GM23338 (cell line): ENCODE results near the gene HLA-DPB1.

Experiments
- EZH2 ChIP-seq: fragments of 200-600 bp; sonication (generic); IDR thresholded peaks from one replicate; pipeline ENCODE4 v1.8.0; 2017; ENCODE audit warnings: antibody characterized with exemption, mild to moderate bottlenecking, low read depth; ENCODE audit not compliant: unreplicated experiment
- EZH2phosphoT487 ChIP-seq: fragments of 200-600 bp; sonication (generic); IDR thresholded peaks from one replicate; pipeline ENCODE4 v1.8.1; 2018; ENCODE audit warnings: antibody characterized with exemption; ENCODE audit not compliant: unreplicated experiment
- JUNB ChIP-seq: IDR thresholded peaks from one replicate; pipeline ENCODE4 v1.6.1; 2016; ENCODE audit warnings: antibody characterized with exemption; ENCODE audit not compliant: unreplicated experiment
- POLR2AphosphoS5 ChIP-seq: IDR thresholded peaks from 2 replicates; pipeline ENCODE4 v1.6.1; 2016; ENCODE audit warnings: antibody characterized with exemption, low read depth
- STAT1 ChIP-seq: IDR thresholded peaks from one replicate; pipeline ENCODE4 v1.6.1; 2016; ENCODE audit warnings: antibody characterized with exemption; ENCODE audit not compliant: unreplicated experiment
- TF ChIP-seq, protein P1 (sequence below), 2 experiments: fragments of 200-600 bp in 1 of 2; sonication (generic) in 1 of 2; conservative IDR thresholded peaks; 2 replicates each; pipeline versions ENCODE4 v1.5.1 to v1.6.1; 2016 to 2017; ENCODE audit warnings: antibody characterized with exemption in 2 of 2, low read depth in 2 of 2, mild to moderate bottlenecking in 2 of 2, moderate library complexity in 1 of 2
- TF ChIP-seq, protein P2 (sequence below): IDR thresholded peaks from one replicate; pipeline ENCODE4 v1.6.1; 2018; ENCODE audit warnings: antibody characterized with exemption; ENCODE audit not compliant: unreplicated experiment

DNA sequence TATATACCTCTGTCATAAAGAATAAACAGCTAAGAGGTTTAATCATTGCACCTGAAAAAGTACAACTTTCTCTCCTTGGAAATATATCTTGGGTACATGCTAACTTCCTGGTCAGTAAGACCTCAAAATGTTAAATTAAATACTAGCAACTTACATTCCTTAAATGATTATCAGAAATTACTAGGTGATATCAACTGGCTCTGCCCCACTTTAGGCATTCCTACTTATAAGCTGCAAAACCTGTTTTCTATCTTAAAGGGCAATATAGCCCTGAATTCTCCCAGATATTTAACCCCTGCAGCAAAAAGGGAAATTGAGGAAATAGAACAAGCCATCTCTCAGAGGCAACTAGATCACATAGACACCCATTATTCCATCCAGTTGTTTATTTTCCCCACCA, 23.2 kb upstream of the HLA-DPB1 start:
- TF ChIP-seq, protein P1, sequence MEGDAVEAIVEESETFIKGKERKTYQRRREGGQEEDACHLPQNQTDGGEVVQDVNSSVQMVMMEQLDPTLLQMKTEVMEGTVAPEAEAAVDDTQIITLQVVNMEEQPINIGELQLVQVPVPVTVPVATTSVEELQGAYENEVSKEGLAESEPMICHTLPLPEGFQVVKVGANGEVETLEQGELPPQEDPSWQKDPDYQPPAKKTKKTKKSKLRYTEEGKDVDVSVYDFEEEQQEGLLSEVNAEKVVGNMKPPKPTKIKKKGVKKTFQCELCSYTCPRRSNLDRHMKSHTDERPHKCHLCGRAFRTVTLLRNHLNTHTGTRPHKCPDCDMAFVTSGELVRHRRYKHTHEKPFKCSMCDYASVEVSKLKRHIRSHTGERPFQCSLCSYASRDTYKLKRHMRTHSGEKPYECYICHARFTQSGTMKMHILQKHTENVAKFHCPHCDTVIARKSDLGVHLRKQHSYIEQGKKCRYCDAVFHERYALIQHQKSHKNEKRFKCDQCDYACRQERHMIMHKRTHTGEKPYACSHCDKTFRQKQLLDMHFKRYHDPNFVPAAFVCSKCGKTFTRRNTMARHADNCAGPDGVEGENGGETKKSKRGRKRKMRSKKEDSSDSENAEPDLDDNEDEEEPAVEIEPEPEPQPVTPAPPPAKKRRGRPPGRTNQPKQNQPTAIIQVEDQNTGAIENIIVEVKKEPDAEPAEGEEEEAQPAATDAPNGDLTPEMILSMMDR (conservative IDR thresholded peaks at IDR 0.05; ENCODE audit: low read depth in 2 of 2) = no peak
- TF ChIP-seq POLR2AphosphoS5 (no peak), EZH2 (no peak), JUNB (no peak), STAT1 (no peak), EZH2phosphoT487 (no peak)
- TF ChIP-seq, protein P2, sequence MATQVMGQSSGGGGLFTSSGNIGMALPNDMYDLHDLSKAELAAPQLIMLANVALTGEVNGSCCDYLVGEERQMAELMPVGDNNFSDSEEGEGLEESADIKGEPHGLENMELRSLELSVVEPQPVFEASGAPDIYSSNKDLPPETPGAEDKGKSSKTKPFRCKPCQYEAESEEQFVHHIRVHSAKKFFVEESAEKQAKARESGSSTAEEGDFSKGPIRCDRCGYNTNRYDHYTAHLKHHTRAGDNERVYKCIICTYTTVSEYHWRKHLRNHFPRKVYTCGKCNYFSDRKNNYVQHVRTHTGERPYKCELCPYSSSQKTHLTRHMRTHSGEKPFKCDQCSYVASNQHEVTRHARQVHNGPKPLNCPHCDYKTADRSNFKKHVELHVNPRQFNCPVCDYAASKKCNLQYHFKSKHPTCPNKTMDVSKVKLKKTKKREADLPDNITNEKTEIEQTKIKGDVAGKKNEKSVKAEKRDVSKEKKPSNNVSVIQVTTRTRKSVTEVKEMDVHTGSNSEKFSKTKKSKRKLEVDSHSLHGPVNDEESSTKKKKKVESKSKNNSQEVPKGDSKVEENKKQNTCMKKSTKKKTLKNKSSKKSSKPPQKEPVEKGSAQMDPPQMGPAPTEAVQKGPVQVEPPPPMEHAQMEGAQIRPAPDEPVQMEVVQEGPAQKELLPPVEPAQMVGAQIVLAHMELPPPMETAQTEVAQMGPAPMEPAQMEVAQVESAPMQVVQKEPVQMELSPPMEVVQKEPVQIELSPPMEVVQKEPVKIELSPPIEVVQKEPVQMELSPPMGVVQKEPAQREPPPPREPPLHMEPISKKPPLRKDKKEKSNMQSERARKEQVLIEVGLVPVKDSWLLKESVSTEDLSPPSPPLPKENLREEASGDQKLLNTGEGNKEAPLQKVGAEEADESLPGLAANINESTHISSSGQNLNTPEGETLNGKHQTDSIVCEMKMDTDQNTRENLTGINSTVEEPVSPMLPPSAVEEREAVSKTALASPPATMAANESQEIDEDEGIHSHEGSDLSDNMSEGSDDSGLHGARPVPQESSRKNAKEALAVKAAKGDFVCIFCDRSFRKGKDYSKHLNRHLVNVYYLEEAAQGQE = no peak
